Upper lobe of right lung (tissue), 1 donor: ENCODE data around the gene MRPL55. TPM values are rescaled to one million over a fixed set of nuclear protein-coding genes. Genes with fewer than 3 reads are reported as not detected.

Source experiments
- ATAC-seq: fragments of 200-7000 bp; cut with Tn5 transposase; one replicate; pipeline ENCODE4 v1.9.1; 2020; ENCODE audit warnings: mild to moderate bottlenecking, moderate library complexity
- DNase-seq: peaks from one replicate; pipeline ENCODE4 v3.0.0-alpha.2; 2020
- H3K27ac ChIP-seq: fragments of 200-600 bp; one replicate; pipeline ENCODE4 v1.8.0; 2022
- H3K27me3 ChIP-seq: fragments of 200-600 bp; one replicate; pipeline ENCODE4 v1.8.0; 2022; ENCODE audit warnings: mild to moderate bottlenecking
- H3K36me3 ChIP-seq: fragments of 200-600 bp; one replicate; pipeline ENCODE4 v1.8.0; 2022
- H3K4me1 ChIP-seq: fragments of 200-600 bp; one replicate; pipeline ENCODE4 v1.8.0; 2022
- H3K4me3 ChIP-seq: fragments of 200-600 bp; one replicate; pipeline ENCODE4 v1.8.0; 2022; ENCODE audit warnings: mild to moderate bottlenecking
- H3K9me3 ChIP-seq: fragments of 200-600 bp; one replicate; pipeline ENCODE4 v1.8.0; 2022
- CTCF ChIP-seq: fragments of 200-600 bp; IDR thresholded peaks from one replicate; pipeline ENCODE4 v1.8.0; 2022; ENCODE audit warnings: antibody characterized with exemption
- intact Hi-C: fragments of 100-400 bp; cut with DNase I; formaldehyde crosslinking; loops from one replicate; pipeline ENCODE4 v1.11.0; 2022
- total RNA-seq: library from RNA; stranded (reverse); fragmentation: NEBNext Ultra II Directional; extraction: Animal tissue kit (Norgen Biotek cat#: 25700); gene quantifications from one replicate; pipeline ENCODE4 v1.2.1, GENCODE V29; 2021
- donor health status: DM: no; HTN: yes; CAD: no; lungs with severe emphysema.

The MRPL55 gene
- total RNA-seq, 1 donor from 2014 or later = 39.9 TPM

GRCh38 chr1:228155596-228156514, 46.8 kb upstream of the MRPL55 start:
- no peak for TF ChIP-seq CTCF
- Histone ChIP-seq H3K4me3 (no peak overlapping the region), H3K36me3 (no peaks in the 10 kb centered on the region), H3K9me3 (no peaks in the 10 kb centered on the region), H3K27ac (no peak overlapping the region), H3K4me1 (peaks cover 13% of the 10 kb centered on the region), H3K27me3 (no peaks in the 10 kb centered on the region)
- intact Hi-C loops = no loop called here
- DNase-seq (peak; percentile 55), ATAC-seq (no peak)

GRCh38 chr1:228154670-228155571, 45.8 kb upstream of the MRPL55 start:
- no peaks in the 10 kb centered on the region for H3K36me3 ChIP-seq
- no peaks in the 10 kb centered on the region for H3K27me3 ChIP-seq
- intact Hi-C loops = no loop called here
- ATAC-seq = peak; percentile 39
- H3K27ac ChIP-seq = no peak overlapping the region
- H3K4me3 ChIP-seq = no peak overlapping the region
- H3K9me3 ChIP-seq = no peaks in the 10 kb centered on the region
- TF ChIP-seq CTCF = no peak
- DNase-seq = peak; percentile 66
- peaks cover 21% of the 10 kb centered on the region for H3K4me1 ChIP-seq

GRCh38 chr1:228154021-228154669, 45.0 kb upstream of the MRPL55 start:
- Histone ChIP-seq H3K27me3 (no peaks in the 10 kb centered on the region), H3K36me3 (no peaks in the 10 kb centered on the region), H3K9me3 (no peaks in the 10 kb centered on the region), H3K27ac (no peak overlapping the region), H3K4me1 (peaks cover 28% of the 10 kb centered on the region), H3K4me3 (no peak overlapping the region)
- DNase-seq (no peak), ATAC-seq (no peak)
- intact Hi-C loops = no loop called here
- no peak for TF ChIP-seq CTCF

GRCh38 chr1:228152918-228153258, 43.8 kb upstream of the MRPL55 start:
- Histone ChIP-seq H3K27me3 (no peaks in the 10 kb centered on the region), H3K36me3 (peaks cover 9% of the 10 kb centered on the region), H3K9me3 (no peaks in the 10 kb centered on the region), H3K27ac (no peak overlapping the region), H3K4me1 (peaks cover 39% of the 10 kb centered on the region), H3K4me3 (no peak overlapping the region)
- peak; percentile 35 for DNase-seq
- no peak for TF ChIP-seq CTCF
- no peak for ATAC-seq
- intact Hi-C loops = no loop called here

GRCh38 chr1:228152097-228152917, 43.2 kb upstream of the MRPL55 start:
- H3K27me3 ChIP-seq = no peaks in the 10 kb centered on the region
- no peaks in the 10 kb centered on the region for H3K9me3 ChIP-seq
- no peak overlapping the region for H3K27ac ChIP-seq
- peaks cover 40% of the 10 kb centered on the region for H3K4me1 ChIP-seq
- peak; percentile 62 for DNase-seq
- no peak for ATAC-seq
- intact Hi-C loops = no loop called here
- H3K4me3 ChIP-seq = no peak overlapping the region
- H3K36me3 ChIP-seq = peaks cover 15% of the 10 kb centered on the region
- no peak for TF ChIP-seq CTCF
